ENCODE results near the gene TBXAS1.

The TBXAS1 gene

DNA sequence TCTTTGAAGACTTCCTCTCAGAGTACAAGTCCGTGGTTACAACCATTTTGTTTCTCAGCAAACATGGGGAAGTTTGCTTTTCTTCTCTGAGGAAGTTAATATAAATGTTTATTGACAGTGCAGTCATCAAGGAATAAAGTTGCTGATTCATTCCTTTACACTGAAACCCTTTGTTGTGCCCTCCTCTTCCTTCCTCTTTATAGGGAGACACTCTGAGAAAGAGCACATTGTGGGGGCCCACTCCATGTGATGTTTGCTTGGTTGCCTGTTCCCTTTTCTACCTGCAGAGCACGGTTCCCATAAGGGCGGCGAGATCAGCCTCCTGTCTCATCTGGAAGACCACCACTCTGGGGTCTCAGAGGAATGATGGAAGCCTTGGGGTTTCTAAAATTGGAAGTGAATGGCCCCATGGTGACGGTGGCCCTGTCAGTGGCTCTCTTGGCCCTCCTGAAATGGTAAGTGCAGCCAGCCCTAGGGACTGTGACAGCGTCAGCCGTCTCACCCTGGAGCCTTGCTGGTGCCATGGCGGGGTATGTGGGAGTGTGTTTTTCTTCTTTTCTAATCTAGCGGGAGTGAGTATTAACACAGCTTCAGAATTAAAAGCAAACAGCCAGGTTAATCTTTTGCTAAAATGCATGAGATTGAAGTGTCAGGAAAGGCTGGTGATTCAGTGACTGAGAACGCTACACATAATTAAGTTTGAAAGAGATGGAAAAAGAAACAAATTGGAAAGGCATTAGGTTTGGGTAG, at the start of gene TBXAS1:
Gene TBXAS1 (plus strand): TSS at position 240 of the 750 bp plus-strand sequence. CDS start 127 bp downstream, at position 367.
- H3K27ac ChIP-seq, result no peak within 1 kb of the TSS

DNA sequence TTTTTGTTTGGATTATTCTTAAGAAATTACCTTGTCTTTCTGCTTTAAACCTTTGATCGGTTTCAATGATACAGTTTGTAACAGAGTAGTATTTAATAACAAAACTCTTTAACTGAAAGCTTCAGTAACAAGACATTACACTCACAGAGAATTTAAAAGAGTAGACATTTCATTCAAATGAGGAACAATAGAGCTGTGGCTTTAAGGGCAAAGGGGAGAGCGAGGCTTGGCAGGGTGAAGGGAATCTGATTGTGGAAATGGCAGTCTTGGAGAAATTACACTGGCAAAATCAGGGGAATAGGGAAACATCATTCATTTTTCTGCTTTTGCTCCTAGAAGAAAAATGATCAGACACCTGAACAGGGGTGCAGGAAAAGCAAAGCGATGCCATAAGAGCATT, 46.1 kb upstream of the TBXAS1 start:
- no peak overlapping the region for H3K27ac ChIP-seq
- TF ChIP-seq, protein P1, sequence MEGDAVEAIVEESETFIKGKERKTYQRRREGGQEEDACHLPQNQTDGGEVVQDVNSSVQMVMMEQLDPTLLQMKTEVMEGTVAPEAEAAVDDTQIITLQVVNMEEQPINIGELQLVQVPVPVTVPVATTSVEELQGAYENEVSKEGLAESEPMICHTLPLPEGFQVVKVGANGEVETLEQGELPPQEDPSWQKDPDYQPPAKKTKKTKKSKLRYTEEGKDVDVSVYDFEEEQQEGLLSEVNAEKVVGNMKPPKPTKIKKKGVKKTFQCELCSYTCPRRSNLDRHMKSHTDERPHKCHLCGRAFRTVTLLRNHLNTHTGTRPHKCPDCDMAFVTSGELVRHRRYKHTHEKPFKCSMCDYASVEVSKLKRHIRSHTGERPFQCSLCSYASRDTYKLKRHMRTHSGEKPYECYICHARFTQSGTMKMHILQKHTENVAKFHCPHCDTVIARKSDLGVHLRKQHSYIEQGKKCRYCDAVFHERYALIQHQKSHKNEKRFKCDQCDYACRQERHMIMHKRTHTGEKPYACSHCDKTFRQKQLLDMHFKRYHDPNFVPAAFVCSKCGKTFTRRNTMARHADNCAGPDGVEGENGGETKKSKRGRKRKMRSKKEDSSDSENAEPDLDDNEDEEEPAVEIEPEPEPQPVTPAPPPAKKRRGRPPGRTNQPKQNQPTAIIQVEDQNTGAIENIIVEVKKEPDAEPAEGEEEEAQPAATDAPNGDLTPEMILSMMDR (IDR thresholded peaks at IDR 0.05), result no peak
- no peak for TF ChIP-seq ZFX (IDR thresholded peaks at IDR 0.05; ENCODE audit: borderline replicate concordance)

More for the DNA sequence above, at the start of gene TBXAS1:
- TF ChIP-seq ZFX (IDR thresholded peaks at IDR 0.05; ENCODE audit: borderline replicate concordance), result no peak
- TF ChIP-seq, protein P1 (IDR thresholded peaks at IDR 0.05), result no peak

DNA sequence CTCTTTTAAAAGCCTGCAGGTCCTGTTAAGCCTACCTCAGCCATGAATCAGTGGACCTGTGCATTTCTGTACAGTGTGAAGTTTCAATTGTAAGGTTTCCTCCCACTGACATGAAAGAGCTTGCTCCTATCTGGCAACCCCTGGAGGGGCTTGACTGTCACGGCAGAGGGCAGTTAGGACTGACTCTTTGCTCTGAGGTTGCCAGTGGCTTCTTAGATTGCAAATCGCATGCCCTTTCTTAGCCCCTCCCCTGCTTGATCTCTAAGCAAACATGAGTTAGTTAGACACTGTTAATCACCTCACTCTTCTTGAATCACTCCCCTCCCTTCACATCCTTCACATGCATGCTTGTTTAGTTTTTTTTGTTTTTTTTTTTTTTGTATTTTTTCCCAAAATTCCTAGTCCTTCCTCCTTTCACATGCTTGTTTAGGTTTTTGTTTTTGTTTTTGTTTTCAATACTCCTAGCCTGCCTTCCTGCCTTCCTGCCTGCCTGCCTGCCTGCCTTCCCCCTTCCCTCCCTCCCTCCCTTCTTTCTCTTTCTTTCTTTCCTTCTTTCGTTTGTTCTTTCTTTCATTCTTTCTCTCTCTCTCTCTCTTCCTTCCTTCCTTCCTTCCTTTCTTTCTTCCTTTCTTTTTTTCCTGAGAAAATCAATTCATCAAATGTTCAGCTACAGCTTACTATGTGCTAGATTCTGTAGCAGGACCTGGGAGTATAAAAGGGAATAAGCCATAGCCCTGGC, 45.2 kb upstream of the TBXAS1 start:
- H3K27ac ChIP-seq, result no peak overlapping the region
- TF ChIP-seq ZFX (IDR thresholded peaks at IDR 0.05; ENCODE audit: borderline replicate concordance), result no peak

DNA sequence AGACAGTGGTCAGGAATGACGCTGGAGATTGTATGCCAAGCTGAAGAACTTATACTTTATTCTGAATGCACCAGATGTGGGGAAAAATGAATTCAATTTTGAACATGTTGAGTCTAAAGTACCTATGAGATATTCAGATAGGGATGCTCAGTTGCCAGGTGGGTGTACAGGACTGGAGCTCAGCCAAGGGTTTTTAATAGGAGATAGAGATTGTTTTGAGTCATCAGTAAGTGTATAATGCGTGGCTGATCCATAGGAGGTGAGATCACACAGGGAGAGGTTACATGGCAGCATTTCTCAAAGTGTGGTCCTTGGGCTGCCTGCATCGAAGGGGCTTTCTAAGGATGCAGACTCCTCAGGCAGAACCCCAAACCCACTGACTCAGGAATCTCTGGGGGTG, 44.4 kb upstream of the TBXAS1 start:
- H3K27ac ChIP-seq, result no peak overlapping the region
- TF ChIP-seq ZFX (IDR thresholded peaks at IDR 0.05; ENCODE audit: borderline replicate concordance), result no peak
- TF ChIP-seq, protein P1 (IDR thresholded peaks at IDR 0.05), result no peak

DNA sequence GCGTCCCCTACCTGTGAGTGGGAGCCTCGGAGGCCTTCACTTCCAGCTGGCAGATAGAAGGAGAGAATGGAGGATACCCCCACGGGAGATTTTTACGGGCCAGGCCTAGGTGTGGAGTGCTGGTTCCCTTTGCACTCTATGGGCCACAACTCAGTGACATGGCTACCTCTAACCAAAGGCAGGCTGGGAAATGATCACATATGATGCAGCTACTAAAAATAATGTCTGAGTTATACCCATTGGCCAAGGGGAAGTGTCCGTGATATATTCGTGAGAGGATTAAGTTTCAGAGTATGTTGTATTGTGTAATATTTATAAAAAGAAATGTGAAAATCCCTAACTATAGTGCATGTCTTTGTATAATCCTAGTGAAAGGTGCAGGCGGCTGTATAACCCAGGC, 37.7 kb upstream of the TBXAS1 start:
- no peak for TF ChIP-seq ZFX (IDR thresholded peaks at IDR 0.05; ENCODE audit: borderline replicate concordance)
- TF ChIP-seq, protein P1 (IDR thresholded peaks at IDR 0.05), result no peak
- no peak overlapping the region for H3K27ac ChIP-seq

DNA sequence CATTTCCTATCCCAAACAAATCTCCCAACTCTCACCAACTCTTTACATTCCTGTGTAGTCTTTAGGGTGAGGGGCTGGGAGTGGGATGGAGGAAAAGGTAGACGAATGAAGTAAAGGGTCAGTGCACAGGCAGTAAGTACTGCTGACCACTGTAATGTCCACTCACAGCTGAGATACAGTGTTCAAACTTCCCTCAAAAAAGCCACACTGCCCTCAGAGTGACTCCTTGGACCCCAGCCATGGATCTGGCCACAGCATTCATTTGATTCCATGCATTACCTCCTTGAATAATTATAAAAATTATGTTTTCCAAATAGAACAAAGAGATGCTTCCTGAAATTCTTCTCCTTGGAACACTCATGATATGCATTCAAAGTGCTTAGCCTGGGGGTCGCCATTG, 31.5 kb upstream of the TBXAS1 start:
- TF ChIP-seq ZFX (IDR thresholded peaks at IDR 0.05; ENCODE audit: borderline replicate concordance), result no peak
- TF ChIP-seq, protein P1 (IDR thresholded peaks at IDR 0.05), result no peak
- H3K27ac ChIP-seq, result no peak overlapping the region

DNA sequence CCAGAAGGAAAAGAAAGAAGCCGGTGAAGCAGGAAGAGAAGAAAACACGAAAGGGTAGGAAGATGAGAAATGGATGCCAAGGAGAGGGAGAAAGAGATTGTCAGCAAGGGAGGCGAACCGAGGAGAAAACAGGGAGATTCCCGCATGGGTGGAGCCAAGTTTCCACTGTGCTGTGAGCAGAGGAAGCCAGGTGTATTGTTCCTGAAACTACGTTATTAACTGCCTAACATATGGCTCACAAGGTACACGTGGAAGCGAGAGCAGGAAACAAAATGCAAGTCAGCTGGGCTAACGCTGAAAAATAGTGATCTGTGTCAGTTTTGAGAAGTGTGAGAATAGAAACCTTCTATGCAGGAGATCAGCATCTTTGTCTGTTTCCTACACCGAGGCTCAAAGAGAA, 30.8 kb upstream of the TBXAS1 start:
- no peak overlapping the region for H3K27ac ChIP-seq
- no peak for TF ChIP-seq ZFX (IDR thresholded peaks at IDR 0.05; ENCODE audit: borderline replicate concordance)
- TF ChIP-seq, protein P1 (IDR thresholded peaks at IDR 0.05), result no peak

Measured in 22Rv1 (cell line).